Activated CD4-positive, alpha-beta T cell treated with anti-CD3 and anti-CD28 coated beads, Interleukin-2, amount 50 U/mL, for 4 hours (primary cell): ENCODE data around the gene ITSN2.

Experiments
- DNase-seq, 2 experiments: peaks; one replicate each; pipeline ENCODE4 v3.0.0-alpha.2; 2020

Gene ITSN2

DNA sequence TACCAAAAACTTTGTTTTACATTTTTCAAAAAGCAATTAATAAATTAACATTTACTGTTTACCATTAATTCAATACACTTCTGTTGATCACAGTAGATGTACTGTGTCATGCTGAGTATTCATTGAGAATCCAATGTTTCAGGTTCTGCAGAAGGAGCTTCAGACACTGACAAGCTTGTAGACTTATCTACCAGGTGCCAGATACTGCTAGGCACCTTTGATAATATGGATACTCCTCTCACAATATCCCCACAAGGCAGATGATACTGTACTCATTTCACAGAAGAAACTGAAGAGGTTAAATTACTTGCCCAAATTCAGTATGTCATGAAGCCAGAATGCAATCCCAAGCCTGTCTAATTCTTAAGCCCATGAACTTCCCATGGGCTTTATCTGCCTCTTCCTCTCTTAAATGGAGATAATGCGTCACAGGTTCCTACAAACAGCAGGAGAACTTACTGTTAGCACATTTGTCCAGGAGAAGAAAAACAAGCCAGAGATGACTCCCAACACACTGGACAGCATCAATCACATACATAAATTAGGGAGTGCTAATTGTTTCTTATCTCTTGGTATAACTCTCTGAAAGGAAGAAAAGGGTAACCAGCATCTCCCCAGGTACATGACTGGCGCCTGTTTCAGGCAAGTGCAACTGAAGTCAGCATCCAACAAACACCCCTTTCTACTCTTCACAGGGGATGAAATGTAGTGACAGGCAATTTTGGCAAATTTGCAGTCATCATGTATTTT is 27.4 kb downstream of the ITSN2 start:
- DNase-seq: no peak

DNA sequence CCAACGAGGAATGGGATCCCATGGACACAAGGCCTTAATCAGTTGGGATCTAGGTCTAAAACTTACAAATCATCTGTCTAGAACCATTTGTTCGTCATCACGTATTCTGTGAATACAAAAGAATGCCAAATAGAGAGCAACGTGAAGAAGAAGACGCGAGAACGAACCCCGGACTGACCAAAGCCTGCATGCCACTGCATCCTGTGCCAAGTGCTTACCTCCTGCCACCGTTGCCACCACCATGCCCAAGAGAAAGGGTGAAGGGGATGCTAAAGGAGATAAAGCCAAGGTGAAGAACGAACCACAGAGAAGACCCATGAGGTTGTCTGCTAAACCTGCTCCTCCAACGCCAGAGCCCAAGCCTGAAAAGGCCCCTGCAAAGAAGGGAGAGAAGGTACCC is 30.2 kb downstream of the ITSN2 start:
- DNase-seq: no peak

DNA sequence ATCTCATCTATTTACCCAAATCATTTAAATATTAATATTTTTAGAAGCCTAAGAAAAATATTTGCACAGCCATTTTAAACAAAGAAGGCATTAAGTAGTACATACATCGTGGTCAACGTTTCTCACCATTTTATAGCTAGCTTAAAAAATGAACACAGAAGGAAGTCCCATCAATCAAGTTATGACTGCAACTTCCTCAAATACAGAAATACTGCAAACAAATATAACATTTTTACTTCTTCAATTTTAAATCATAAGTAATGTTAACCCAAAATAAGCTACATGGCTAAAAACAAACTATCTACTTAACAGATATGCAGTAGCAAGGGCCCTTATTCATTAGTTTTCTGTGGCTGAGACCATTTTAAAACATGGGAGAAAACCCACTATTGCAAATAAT is 30.6 kb downstream of the ITSN2 start:
- no peak for DNase-seq

DNA sequence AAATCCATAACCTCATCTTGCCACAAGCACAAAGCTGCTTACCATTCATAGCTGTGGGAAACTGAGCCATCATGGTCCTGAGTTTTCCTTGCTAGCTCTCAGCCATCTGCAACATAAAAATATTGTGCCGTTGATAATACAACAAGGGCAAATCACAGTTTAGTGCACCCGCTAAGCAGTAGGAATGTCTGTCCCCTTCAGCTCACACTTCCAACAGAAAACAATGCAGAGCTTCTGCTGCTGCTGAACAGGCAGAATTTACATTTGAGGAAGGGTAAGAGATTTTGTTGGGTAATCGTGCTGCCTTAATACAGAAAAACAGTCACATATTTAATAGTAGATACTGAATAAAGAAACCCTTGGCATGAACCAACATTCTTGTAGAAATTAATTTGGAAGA is 32.3 kb downstream of the ITSN2 start:
- DNase-seq: no peak

DNA sequence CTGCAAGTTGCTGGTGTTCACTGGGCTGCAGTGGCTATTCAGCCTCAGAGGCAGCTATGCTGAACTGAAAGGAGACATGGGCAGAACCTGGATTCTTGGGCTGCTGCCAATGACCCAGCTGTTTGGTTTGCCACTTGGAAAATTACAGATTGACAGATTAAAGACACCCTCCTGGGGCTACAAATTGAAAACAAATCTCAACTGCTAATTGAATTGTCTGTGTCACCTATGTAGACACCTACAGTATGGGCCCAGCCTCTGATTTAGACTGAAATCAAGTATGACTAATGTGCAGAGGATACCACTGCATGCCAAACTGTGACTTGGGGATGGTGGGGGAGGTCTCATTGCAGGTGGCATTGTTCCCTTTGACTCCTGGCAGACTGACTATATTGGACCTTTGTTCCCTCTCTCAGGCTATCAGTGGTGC is 42.8 kb downstream of the ITSN2 start:
- no peak for DNase-seq

DNA sequence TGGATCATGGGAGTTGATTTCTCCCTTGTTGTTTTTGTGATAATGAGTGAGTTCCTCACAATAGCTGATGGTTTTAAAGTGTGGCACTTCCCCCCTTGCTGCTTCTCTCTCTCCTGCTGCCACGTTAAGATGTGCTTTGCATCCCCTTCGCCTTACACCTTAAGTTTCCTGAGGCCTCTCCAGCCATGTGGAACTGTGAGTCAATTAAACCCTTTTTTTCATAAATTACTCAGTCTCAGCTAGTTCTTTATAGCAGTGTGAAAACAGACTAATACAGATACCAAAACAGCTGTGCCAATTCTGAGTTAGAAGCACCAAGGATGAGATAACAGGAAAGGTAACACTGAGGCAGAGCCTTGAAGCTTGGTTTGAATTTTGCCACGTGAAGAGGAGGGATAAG is 44.7 kb downstream of the ITSN2 start:
- DNase-seq: no peak

DNA sequence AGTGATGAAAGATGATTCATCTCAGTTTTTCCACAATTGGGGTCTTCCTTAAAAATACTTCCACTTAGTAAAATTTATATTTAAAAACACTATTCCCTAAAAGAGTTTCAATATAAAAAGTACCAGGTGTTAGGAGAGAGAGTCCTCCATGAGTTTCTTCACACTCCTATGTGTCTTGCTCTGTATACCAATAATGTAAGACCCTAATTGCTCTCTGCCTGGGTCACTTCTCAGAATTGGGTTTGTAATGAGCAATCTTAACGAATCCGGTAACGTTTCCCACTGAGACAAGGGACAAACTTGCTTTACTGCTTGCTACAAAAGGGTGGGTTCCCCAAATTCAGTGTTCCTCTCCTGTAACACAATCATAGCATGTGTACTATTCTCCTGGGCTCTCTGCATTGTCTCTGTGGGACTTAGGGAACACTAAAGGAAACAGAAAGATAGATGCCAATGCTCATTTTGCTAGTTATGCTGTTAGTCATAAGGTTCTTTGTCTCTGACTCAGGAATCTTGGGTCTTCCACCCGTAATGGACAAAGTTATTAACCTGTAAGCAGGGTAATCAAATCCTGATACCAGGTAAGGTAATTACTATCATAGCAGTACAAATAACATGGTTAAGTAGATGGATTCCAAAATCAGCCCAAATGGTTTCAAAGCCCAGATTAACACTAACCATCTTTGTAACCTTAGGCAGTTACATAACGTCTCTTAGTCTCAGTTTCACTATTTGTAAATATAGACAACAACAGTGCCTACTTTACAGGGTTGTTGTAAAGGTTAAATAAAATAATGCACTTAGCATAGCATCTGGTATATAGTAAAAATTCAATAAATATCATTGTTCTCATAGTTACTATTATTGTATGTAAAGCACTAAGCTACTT is 46.3 kb downstream of the ITSN2 start:
- no peak for DNase-seq

DNA sequence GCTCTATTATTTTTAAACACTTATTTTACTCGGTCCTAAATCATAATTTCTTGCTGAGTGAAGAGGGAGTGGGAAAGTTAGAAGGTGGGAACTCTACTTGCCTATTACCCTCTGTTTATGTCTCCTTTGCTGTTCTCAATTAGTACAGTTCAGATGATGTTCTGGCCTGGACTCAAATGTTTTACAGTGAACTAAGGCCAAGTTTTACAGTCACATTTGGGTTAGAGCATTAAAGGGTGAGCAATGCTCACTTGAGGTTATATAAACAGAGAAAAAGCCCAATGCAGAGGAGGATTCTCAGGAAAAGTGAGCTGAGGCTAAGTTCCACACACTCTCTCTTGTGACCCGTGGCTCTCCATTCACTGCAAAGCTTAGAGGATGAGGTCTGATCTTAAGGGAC is 52.4 kb downstream of the ITSN2 start:
- DNase-seq: no peak

DNA sequence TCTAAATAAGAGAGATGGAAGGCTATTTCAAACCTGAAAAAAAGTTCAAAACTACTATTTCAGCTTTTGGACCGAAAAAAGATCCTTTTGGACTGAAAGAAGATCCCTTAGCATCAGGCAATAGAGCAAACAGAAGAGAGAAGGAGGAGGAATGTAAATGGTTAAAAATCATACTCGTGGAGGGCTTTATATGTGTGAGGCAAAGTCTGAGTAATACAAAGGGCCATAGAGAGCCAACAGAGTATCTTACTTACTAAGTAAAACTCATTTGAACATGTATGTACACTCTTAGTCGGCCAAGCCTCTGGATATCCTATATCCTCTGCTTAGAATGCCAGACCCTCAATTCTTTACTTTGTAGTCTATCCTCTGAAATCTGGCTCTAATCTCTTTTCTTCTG is 55.7 kb downstream of the ITSN2 start:
- DNase-seq: no peak

DNA sequence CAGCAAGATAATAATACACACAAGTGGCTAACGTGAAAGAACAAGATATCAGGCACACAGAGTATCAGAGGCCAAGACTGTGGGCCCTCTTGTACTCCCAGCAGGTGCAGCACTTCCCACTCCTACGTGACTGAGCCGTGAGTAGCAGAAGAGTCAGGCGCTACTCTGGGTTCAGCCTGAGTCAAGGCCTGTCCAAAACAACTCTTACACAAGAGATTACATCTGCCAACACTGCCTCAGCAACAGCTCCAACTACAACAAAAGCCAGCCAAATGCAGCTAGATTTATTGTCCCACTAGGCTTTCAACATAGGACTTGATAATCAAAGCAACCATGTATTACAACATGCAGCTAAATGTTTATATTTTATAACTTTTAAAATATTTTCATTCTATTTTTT is 56.2 kb downstream of the ITSN2 start:
- DNase-seq: no peak

DNA sequence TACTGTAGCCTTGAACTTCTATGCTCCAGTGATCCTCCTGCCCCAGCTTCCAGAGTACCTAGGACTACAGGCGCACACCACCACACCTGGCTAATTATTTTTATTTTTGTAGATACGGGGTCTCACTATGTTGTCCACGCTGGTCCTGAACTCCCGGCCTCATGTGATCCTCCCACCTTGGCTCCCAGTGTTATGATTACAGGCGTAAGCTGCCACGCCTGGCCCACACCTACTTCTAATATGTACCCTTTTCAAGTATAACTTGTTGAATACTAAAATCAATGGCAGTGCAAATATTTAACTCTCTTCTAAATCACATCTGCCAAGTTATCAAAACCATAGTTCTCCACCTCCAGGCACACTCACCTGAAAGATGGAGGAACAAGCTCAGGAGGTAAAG is 58.7 kb downstream of the ITSN2 start:
- no peak for DNase-seq

DNA sequence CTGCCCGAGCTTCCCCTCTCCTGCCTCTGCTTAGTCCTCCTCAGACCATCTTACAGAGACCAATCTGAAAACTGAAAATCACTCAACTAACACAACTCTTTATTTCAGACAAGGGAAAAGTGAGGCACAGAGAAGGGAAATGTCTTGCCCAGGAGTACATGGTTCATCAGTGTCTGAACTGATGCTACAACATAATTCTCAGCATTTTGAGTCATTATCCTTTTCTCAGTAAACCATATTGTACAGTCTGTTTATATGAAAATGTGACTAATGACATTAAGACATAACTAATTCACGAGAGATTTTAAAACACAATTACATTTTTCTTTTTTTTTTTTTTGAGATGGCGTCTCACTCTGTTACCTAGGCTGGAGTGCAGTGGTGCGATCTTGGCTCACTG is 62.7 kb downstream of the ITSN2 start:
- DNase-seq: no peak

DNA sequence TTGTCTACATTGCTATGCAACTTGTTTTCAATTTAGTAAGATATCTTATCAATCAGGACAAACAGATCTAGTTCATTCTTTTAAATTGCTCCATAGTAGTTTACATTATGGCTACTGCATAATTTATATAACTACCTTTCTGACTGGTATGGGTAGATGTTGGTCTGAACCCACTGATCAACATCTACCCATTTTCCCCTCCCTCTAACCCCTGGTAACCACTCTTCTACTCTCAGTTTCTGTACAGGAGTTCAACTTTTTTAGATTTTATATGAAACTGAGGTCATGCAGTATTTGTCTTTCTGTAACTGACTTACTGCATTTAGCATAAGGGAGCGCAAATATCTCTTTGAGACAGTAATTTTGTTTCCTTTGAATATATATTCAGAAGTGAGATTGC is 73.2 kb downstream of the ITSN2 start:
- no peak for DNase-seq

DNA sequence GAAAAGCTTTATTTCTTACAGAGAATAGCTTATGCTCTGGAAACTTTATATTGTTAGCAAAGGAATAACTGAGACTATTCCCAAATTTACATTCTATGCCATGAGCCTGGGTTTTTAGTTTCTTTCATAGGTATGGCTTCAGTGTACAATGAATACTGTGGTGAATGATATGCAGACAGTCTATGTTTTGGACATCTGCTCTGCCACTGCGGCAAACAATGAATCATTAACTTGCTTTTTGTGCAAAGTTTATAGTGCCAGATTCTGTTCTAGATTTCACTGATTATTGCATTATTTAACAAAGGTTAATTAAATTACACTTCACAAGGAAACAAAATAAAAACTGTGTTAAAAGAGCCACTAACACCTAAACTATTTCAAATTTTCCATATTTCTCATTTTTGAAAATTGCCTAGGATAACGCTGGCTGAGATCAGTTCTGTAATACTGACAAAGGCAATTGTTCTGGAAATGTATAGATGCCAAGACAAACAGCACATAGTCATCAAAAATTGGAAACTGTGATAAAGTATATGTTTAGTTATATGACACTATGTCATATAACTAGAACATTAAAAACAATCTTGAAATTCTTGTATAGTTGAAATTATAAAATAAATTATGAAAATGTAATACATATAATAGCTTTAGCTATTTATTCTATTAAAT is 74.7 kb downstream of the ITSN2 start:
- no peak for DNase-seq

DNA sequence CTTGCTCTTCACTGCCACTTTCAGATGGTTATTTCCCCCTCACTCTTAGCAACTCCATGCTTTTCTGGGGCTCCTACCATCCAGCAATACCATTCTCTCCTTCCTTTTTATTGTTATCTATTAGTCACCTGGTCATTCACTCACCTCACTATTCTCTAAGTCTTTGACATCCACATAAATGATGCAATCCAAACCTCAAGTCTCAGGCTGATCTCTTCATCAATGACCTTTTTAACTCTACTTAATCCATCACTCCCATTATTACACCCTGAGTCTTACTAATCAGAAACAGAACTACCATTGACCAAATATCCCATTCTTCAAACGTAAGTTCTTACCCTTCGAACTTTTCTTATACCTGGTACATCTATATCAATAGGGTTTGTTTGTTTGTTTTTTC is 79.7 kb downstream of the ITSN2 start:
- no peak for DNase-seq

DNA sequence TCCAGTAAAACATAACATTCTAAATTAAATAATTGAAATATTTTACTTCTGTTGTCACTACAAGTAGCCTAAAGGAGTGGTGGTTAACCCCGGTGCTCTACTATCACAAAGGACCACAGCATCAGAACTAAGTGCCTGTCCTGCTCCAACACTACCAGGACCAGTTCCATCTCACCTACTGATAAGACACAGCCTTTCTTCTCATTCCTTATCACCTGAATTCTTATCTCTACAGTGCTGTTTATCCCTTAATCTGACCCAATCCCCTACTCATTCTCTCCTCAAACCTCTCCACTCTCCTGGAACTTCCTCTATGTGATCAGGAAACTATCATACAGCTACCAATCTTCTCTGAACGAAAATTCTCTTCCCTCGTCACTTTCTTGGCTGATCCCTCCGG is 80.2 kb downstream of the ITSN2 start:
- DNase-seq: no peak

DNA sequence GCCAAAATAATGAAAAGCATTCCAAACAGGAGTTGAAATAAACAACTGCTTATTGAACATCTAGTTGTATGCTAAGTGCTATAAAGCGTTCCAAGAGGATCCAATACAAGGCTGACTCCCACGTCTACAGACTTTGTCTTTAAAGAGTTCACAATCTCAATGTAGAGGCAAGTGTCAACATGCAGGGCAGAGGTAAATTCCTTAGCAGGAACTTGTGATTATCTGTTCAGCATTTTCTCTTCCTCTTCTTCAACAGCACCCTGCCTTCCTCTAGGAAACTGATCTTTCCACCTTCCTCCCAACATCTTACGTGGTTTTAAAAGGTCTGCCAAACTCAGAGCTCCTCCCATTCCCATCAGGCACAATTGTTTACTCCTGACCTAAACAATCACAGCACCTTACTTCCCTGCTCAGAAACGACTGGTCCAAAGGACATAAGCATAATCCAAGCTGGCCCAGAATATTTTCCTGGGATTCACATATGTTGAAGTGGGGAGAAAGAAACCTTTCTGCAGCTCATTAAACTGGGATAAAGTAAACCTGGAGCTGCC is 83.9 kb downstream of the ITSN2 start:
- DNase-seq: no peak

DNA sequence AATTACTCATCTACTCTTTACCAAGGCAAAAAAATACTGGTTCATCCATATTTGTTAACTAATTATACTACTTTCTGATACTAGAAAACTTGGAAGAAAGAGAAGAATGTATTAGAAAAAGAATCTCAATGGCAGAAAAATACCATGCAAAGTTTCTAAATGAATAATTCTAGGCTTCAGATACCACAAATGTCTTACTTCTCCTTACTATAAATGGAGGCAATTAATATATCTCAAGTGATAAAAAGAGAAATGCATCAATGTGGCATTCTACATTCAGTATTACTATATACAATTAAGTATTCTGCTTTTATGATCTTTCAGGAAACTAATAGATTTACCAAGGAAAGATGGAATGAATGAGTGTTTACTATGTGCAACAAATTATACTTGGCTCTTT is 85.5 kb downstream of the ITSN2 start:
- DNase-seq: no peak

DNA sequence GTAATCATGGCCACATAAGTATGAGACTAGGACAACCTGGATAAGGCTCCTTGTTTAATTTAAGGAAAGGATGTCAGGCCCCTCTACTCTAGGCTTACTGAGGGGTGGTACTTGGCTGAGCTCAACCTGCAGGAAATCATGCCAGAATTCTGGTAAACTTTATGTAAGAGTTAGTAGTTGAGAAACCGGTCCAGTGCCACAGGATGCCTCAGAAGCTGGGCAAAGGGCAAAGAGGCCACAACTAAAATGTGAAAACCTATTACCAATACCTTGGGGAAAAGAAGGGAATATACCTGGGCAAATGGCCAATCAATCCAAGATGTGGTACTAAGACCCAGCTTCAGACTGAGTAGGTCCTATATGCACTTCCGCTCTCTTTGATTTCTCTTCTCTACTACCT is 86.7 kb downstream of the ITSN2 start:
- DNase-seq: no peak

DNA sequence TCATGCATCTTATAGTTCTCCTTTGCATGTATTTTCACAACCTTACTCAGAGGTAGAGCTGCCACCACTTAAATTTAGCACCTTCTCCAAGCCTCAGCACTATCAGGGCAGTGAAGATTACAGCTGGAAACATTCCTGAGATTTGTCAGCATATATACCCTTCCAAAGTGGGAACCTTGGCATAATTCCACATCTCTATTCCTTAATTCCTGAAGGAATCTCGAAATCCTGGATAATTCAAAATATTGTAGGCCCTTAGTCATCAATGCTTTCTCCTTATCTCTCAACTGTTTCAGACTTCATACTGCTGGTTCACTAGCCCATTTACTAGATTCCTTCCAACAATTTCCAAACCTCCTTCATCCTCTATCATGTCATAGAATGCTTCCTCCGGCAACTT is 87.4 kb downstream of the ITSN2 start:
- no peak for DNase-seq

DNA sequence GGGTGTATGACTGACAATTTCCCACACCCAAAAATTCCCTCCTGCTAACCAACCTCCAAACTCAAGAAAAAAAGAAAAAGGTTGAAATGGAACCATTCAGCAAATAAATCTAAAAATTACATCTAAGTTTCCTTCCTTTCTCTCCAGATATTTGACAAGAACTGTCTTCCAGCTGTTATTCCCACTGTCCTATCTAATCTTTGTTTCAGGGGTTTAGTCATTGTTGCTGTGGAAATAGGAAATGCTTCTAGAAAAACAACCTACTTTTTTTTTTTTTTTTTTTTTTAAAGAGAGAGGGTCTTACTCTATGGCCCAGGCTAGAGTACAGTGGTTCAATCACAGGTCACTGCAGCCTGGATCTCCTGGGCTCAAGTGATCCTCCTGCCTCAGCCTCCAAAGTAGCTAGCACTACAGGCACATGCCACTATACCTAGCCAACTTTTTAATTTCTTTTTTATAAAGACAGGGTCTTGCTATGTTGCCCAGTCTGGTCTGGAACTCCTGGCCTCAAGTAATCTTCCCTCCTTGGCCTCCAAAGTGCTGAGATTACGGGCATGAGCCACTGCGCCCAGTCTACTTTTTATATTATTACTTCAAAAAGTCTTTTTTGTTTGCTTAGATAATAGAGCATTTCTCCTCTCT is 88.1 kb downstream of the ITSN2 start:
- no peak for DNase-seq

DNA sequence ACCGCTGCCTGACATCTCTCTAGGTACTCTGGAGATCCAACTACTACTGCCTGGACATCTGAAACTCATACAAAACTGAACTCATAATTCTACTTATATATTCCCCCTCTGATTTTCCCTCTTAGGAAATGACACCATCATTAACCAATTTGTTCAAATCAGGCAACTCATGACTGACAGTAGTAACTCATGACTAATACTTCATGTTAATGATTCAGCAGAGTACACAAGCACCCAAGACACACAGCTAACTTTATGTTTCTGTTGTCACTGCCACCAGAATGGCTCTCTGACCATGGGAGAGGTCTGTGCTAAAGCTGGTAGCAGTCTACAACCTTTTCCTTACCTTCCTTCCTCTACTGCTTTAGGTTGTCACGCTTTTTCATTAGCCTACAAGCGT is 91.1 kb downstream of the ITSN2 start:
- no peak for DNase-seq

DNA sequence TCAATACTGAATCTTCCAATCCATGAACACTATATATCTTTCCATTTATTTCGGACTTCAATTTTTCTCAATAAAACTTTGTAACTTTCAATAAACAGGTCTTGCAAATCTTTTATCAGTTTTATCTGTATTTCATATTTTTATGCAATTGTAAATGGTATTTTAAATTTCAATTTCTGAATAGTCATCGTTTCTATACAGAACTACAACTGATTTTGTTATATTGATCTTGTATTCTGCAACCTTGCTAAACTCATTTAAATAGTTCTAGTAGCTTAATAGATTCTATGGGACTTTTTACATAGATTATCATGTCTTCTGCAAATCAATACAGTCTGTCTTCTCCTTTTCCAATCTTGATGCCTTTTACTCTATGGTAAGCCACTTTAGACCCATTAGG is 95.1 kb downstream of the ITSN2 start:
- no peak for DNase-seq
